Measurements from ENCODE around the gene HPN. TPM values are rescaled to one million over a fixed set of nuclear protein-coding genes. Genes with fewer than 3 reads are reported as not detected.

Gene HPN
- total and polyA plus RNA-seq, 2 donors, result 0.73 TPM; not detected in 1

GRCh38 chr19:35037716-35038622, 3.6 kb upstream of the HPN start:
- H3K4me1 ChIP-seq (ENCODE audit: insufficient read depth), result no peaks in the 10 kb centered on the region
- DNase-seq (ENCODE audit: extremely low spot score), result no peak
- WGBS, result 65% methylated on average over 13 of the region's 13 CpGs
- H3K36me3 ChIP-seq (ENCODE audit: insufficient read depth), result no peaks in the 10 kb centered on the region
- H3K4me3 ChIP-seq (ENCODE audit: low read depth, low read length), result no peak overlapping the region
- H3K27ac ChIP-seq (ENCODE audit: low read depth), result no peak overlapping the region

GRCh38 chr19:35038623-35039512, 2.7 kb upstream of the HPN start:
- Histone ChIP-seq H3K4me1 (ENCODE audit: insufficient read depth) (no peaks in the 10 kb centered on the region), H3K4me3 (ENCODE audit: low read depth, low read length) (no peak overlapping the region), H3K36me3 (ENCODE audit: insufficient read depth) (no peaks in the 10 kb centered on the region), H3K27ac (ENCODE audit: low read depth) (no peak overlapping the region)
- 62% methylated on average over 17 of the region's 17 CpGs for WGBS
- DNase-seq (ENCODE audit: extremely low spot score), result no peak

- H3K4me1 ChIP-seq (ENCODE audit: insufficient read depth), result no peaks in the 10 kb centered on the region
- H3K27ac ChIP-seq (ENCODE audit: low read depth), result peak overlapping the region; percentile 50
- 24% methylated on average over 39 of the region's 39 CpGs for WGBS
- no peak overlapping the region for H3K4me3 ChIP-seq (ENCODE audit: low read depth, low read length)
- DNase-seq (ENCODE audit: extremely low spot score), result no peak
- no peaks in the 10 kb centered on the region for H3K36me3 ChIP-seq (ENCODE audit: insufficient read depth)
Observed at GRCh38 chr19:35039881-35040825, 1.4 kb upstream of the HPN start.

- Histone ChIP-seq H3K36me3 (ENCODE audit: insufficient read depth) (no peaks in the 10 kb centered on the region), H3K4me3 (ENCODE audit: low read depth, low read length) (no peak overlapping the region), H3K4me1 (ENCODE audit: insufficient read depth) (no peaks in the 10 kb centered on the region), H3K27ac (ENCODE audit: low read depth) (peak overlapping the region; percentile 50)
- DNase-seq (ENCODE audit: extremely low spot score), result no peak
- WGBS, result 19% methylated on average over 36 of the region's 36 CpGs
Observed at GRCh38 chr19:35040826-35041547, 534 bp upstream of the HPN start.

DNA sequence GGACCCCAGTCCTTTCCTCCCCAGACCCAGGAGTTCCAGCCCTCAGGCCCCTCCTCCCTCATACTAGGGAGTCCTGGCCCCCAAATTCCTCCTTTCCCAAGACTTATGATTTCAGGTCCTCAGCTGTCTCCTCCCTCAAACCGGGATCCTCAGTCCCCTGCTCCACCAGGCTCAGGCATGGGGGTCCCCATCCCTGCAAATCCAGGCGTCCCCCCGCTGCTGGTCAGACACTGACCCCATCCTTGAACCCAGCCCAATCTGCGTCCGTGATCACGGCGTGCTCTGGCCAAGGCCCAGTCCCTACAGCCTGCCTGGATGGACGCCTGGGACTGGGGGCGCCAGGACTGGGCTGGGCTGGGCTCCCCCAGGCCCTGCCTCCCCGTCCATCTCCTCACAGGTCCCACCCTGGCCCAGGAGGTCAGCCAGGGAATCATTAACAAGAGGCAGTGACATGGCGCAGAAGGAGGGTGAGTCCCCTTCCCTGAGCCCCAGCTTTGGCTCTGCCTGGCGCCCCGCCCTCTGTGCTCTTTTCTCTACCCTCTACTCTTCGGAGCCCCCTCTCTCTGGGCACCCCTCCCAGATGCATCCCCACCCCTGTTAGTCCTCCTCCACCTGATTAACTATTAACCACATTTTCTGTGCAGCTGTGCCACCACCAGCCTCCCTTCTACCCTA, 672 bp downstream of the HPN start:
- WGBS, result 63% methylated on average over 14 of the region's 14 CpGs
- Histone ChIP-seq H3K36me3 (ENCODE audit: insufficient read depth) (no peaks in the 10 kb centered on the region), H3K4me1 (ENCODE audit: insufficient read depth) (no peaks in the 10 kb centered on the region), H3K27ac (ENCODE audit: low read depth) (no peak overlapping the region), H3K4me3 (ENCODE audit: low read depth, low read length) (no peak overlapping the region)
- DNase-seq (ENCODE audit: extremely low spot score), result no peak

- H3K27ac ChIP-seq (ENCODE audit: low read depth), result no peak overlapping the region
- no peak for DNase-seq (ENCODE audit: extremely low spot score)
- no peak overlapping the region for H3K4me3 ChIP-seq (ENCODE audit: low read depth, low read length)
- no peaks in the 10 kb centered on the region for H3K4me1 ChIP-seq (ENCODE audit: insufficient read depth)
- no peaks in the 10 kb centered on the region for H3K36me3 ChIP-seq (ENCODE audit: insufficient read depth)
- WGBS, result 86% methylated on average over 14 of the region's 14 CpGs
Observed at GRCh38 chr19:35042954-35043604, 1.6 kb downstream of the HPN start.

DNA sequence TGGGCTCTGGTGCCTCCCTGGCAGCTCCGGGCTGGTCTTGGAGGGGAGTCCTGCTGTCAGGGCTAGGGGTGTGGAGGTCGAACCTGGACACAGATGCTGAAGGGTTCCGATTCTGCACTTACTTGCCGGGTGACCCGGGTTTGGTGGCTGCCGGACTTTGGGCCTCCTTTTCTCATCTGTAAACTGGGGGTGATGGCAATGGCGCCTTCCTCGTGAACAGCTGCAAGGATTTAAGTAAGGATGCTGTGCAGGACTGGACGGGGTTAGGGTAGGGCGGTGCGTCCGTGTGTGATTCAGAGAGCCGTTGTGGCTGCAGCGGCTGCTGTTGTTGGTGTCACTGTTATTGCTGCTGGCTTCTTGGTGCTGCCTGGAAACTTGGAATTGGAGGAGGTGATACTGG, 2.4 kb downstream of the HPN start:
- H3K4me3 ChIP-seq (ENCODE audit: low read depth, low read length), result no peak overlapping the region
- no peaks in the 10 kb centered on the region for H3K4me1 ChIP-seq (ENCODE audit: insufficient read depth)
- WGBS, result 78% methylated on average over 14 of the region's 14 CpGs
- no peak overlapping the region for H3K27ac ChIP-seq (ENCODE audit: low read depth)
- H3K36me3 ChIP-seq (ENCODE audit: insufficient read depth), result no peaks in the 10 kb centered on the region
- no peak for DNase-seq (ENCODE audit: extremely low spot score)

- H3K27ac ChIP-seq (ENCODE audit: low read depth), result no peak overlapping the region
- 62% methylated on average over 9 of the region's 9 CpGs for WGBS
- DNase-seq (ENCODE audit: extremely low spot score), result no peak
- no peak overlapping the region for H3K4me3 ChIP-seq (ENCODE audit: low read depth, low read length)
- H3K36me3 ChIP-seq (ENCODE audit: insufficient read depth), result no peaks in the 10 kb centered on the region
- H3K4me1 ChIP-seq (ENCODE audit: insufficient read depth), result no peaks in the 10 kb centered on the region
Observed at GRCh38 chr19:35044317-35045117, 3.0 kb downstream of the HPN start.

DNA sequence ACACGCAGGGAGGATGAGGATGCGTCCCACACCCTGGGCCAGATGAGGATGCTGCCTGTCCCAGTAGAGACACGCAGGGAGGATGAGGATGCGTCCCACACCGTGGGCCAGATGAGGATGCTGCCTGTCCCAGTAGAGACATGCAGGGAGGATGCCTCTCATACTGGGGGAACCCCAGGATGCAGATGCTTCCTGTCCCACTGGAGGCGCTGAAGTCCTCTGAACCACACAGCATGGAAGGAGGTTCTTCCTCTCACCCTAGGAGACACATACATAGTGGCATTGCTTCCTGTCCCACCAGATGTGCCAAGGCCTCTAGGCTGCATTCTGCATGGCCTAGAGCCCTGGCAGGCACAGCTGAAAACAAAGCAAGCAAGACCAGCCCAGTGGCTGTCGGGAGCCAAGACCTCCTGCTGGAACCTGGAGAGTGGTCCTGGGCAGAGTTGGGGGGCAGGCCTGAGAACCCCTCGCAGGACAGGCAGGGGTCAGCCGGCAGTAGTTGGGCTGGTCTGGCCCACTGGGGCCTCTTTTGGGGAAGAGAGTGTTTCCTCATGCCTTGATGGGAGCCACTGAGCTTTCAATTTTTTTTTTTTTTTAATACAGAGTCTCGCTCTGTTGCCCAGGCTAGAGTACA, 4.3 kb downstream of the HPN start:
- no peak for DNase-seq (ENCODE audit: extremely low spot score)
- Histone ChIP-seq H3K36me3 (ENCODE audit: insufficient read depth) (no peaks in the 10 kb centered on the region), H3K4me1 (ENCODE audit: insufficient read depth) (no peaks in the 10 kb centered on the region), H3K27ac (ENCODE audit: low read depth) (no peak overlapping the region), H3K4me3 (ENCODE audit: low read depth, low read length) (no peak overlapping the region)
- 59% methylated on average over 10 of the region's 10 CpGs for WGBS

DNA sequence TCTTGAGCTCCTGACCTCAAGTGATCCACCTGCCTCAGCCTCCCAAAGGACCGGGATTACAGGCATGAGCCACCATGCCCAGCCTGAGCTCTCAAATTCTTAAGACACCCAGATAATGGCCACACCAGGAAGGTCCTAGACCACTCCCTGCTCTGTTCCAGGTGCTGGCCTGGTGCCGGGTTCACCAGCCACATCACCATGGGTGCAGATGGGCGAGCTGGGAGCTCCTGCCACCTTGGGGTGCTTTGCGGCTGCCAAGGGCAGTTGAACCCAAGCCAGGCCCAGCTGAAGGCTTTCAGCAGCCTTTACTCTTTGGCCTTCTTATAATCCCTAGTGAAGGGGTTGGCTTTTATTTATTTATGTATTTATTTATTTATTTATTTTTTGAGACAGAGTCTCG, 4.9 kb downstream of the HPN start:
- H3K4me1 ChIP-seq (ENCODE audit: insufficient read depth), result no peaks in the 10 kb centered on the region
- DNase-seq (ENCODE audit: extremely low spot score), result no peak
- H3K4me3 ChIP-seq (ENCODE audit: low read depth, low read length), result no peak overlapping the region
- H3K27ac ChIP-seq (ENCODE audit: low read depth), result no peak overlapping the region
- no peaks in the 10 kb centered on the region for H3K36me3 ChIP-seq (ENCODE audit: insufficient read depth)
- WGBS, result 94% methylated on average over 5 of the region's 5 CpGs

DNA sequence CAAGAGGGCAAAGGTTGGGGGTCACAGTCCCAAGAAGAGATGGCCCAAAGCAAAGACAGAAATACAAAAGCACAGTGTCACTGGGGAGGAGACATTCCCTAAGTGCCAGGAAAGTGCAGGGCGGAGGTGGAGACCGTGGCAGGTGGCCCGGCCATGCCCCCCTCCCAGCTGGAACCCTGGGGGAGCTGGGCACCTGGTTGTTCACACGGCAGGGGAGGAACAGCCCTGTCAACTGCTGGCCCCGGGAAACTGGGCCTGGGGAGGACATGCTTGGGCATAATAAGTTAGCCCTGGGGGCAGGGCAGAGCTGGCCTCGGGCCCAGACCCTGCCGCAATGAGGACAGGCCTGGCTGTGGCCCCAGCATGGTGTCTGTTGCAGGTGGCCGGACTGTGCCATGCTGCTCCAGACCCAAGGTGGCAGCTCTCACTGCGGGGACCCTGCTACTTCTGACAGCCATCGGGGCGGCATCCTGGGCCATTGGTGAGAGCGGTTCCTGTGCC, 7.4 kb downstream of the HPN start:
- Histone ChIP-seq H3K4me3 (ENCODE audit: low read depth, low read length) (no peak overlapping the region), H3K4me1 (ENCODE audit: insufficient read depth) (no peaks in the 10 kb centered on the region), H3K36me3 (ENCODE audit: insufficient read depth) (no peaks in the 10 kb centered on the region), H3K27ac (ENCODE audit: low read depth) (no peak overlapping the region)
- DNase-seq (ENCODE audit: extremely low spot score), result no peak
- WGBS, result 59% methylated on average over 12 of the region's 12 CpGs
